DMS153 (cell line): ENCODE results near the gene BRIP1.
"Not testable (repeated sequence)": the region's sequence is repeated elsewhere in the genome, so short reads cannot be mapped to it uniquely, and the experiment has no call there.

Source experiments
- DNase-seq: peaks from one replicate; lab custom pipeline; 2025; lab: John Stamatoyannopoulos, UW

The BRIP1 gene

DNA sequence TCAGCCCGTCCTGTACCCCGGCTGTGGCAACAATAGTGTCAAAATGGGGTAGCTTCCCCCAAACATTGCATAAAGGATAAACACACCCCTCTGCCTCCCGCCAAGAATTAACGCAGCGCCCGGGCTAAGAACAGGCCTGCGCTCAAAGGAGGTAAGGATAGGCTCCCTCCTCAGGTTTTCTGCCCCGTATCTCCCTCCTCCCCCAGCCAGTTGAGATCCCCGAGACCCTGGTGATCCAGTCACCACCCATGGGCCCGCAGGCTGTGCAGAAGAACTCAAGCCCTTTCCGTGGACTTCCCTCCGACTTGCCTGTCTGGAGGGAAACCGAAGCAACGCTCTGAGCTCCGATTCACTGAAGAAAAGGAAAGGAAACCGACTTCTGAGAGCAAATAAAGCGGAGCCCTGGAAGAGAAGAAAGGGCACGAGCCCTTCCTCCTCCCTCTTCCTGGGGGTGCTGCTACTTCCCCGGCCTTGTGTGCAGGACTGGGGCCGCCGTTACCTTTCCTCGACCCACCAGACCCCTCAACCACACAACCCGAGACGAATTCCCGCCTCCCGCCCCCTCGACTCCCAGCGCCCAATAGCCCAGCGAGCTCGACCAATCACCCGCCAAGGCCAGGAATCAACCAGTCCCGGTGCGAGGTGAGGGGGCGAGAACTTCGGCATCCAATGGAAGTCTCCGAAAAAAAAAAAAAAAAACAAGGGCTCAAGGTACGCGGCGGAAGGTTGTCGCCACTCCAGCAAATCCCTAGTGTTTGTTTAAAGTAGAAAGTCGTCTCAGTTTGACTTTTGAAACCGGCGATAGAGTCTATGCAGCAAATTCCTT is at the start of gene BRIP1:
Gene BRIP1, minus strand, starts transcription at position 554 of the 826 bp plus-strand sequence. CDS start 1,989 bp downstream, outside the sequence.
- DNase-seq, result peak; percentile 87

DNA sequence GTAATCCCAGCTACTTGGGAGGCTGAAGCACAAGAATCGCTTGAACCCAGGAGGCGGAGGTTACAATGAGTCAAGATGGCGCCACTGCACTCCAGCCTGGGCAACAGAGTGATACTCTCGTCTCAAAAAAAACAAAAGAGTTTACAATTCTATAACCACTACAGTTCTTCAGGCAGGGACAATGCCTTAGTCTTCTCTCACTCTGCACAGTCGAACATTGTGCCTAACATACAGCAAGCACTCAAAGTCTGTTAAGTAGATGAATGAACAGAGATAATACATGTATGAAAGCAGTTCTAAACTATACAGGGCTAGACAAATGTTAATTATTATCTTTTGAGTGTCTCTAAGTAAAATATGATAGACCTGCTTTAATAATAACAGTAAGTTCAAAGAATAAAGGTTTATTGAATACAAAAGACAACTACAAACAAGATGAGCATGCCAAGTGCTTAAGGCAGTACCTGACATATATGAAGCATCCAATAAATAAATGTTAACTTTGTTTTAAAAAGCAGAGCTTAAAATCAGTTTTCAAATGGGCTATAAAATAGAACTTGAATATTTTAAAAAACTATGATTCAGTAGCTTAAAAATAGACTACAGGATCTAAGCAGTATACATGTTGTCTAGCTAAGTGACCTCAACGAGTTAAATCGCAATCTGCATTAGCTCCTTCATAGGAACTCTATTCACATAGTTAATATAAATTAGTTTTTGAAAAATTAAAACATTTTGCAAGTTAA is 45.1 kb upstream of the BRIP1 start:
- no peak for DNase-seq

DNA sequence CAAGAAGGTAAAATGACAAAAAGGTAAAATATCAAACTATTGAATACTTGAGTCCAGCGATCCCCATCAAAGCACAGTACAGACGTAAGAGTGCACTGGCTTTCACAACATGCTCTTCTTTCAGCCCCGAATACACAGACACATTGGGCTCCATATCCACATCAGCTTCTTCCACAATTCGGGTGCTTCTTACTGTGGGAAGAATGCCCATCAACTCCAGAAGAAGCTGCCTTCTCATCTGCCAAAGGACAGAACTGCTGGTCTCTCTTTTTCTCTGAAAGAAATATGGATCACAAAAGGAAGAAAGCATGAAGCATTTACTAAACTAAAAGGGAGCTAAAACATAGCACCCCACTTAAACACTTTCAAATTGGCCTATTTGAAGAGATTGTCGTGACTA is 44.0 kb upstream of the BRIP1 start:
- DNase-seq, result no peak

DNA sequence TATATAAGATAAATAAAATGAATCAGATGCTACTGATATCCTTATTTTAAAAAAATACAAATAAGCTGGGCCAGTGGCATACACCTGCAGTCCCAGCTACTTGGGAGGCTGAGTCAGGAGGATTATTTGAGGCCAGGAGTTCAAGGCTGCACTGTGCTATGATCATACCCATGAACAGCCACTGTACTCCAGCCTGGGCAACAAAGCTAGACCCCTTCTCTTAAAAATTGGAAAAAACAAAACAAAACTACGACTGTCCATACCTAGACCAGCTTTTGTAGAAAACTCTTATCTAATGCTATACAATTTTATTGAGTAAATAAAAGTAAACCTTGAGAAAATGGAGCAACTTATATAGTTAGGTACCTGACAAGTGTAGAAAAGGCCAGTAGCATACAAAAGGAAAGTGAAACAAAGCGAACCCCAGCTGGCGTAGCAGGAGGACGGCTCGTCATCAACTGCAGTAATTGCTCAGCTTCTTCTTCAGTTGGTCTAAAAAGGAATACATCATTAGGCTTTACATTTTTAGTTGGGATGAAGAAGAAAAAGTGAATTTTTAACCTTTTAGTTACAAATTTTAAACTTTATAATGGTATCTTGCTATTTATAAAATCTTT is 40.9 kb upstream of the BRIP1 start:
- no peak for DNase-seq

DNA sequence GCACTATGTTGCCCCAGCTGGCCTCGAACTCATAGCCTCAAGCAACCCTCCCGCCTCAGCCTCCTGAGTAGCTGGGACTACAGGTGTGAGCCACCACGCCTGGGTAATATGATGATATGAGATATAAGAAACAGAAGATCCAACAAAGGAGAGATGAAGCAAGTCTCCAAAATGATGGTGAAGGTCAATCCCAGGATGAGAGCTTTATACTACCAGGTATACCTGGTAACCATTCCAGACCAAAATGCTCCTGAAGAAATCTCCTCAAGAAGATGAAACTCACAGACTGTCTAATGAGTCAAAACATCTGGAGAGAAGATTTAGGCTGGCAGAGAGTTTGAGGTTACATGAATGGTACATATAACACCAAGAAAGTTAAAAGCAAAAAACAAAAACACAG is 39.9 kb upstream of the BRIP1 start:
- no peak for DNase-seq

DNA sequence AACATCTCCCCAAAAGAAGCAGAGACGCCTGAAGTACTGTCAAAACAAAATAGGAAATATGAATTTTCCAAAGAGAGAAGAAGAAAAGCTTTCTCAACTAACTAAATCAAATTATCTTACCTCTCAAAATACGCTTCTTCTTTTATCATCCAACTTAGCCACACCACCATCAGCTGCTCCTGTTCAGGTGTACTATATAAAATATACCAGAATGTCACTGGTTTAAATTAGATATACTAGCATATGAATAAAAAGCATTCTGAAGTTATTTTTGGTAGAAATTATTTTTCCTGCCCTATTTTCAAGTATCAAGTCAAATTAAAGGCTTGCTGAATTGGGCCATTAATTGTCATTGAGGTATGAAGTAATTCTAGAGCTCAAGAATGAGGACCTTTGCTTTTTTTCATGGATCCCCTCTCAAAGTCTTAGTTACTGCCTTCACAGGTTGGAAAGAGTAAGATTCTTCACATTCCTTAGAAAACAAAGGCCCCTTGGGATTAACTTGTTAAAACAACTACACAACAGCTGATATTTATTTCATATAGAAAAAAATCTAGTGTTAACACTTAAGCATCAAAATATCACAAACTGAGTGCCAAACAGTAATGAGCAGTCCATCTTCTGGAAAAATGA is 34.3 kb upstream of the BRIP1 start:
- DNase-seq, result no peak

DNA sequence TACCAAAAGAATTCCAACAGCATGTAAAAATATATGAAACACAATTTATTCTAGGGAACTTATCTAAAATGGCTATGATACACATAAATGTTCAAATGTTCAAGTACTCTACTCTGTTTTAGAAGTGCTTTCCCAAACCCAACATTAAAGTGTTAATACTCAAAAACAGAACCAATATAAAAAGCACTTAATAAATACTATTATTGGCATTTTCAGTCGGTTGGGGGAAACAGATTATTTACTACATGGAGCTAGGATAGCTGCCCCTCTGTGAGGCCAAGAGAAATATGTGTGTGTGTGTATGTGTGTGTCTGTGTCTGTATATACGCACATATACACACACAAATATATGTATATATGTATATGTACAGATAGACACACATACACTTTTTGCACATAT is 32.1 kb upstream of the BRIP1 start:
- DNase-seq, result no peak

DNA sequence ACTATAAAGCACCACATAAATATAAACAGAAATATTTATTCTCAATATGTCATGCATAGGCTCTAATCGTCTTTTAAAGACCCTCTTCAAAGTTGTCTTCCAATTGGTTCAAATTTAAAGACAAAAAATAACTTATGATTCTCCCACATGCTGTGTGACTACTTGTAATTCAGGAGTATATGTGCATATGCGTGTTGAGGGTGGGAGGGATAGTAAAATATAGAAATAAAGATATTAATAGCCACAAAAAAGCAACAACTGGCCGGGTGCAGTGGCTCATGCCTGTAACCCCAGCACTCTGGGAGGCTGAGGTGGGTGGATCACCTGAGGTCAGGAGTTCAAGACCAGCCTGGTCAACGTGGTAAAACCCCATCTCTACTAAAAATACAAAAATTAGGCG is 31.0 kb upstream of the BRIP1 start:
- DNase-seq, result not testable (repeated sequence)

DNA sequence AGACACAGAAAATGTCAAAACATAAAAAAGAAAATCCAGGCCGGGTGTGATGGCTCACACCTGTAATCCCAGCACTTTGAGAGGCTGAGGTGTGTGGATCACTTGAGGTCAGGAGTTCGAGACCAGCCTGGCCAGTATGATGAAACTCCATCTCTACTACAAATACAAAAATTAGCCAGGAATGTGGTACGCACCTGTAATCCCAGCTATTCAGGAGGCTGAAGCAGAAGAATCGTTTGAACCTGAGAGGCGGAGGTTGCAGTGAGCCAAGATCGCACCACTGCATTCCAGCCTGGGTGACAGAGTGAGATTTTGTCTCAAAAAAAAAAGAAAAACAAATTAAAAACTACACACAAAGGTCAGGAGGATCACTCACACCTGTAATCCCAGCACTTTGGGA is 24.4 kb upstream of the BRIP1 start:
- DNase-seq, result not testable (repeated sequence)

DNA sequence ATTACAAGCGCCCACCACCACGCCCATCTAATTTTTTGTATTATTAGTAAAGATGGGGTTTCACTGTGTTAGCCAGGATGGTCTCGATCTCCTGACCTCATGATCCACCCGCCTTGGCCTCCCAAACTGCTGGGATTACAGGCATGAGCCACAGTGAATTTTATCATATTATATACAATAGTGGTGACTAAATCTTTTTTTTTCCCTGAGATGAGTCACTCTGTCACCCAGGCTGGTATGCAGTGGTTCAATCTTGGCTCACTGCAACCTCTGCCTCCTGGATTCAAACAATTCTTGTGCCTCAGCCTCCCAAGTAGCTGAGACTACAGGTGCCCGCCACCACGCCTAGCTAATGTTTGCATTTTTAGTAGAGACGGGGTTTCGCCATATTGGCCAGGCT is 22.5 kb upstream of the BRIP1 start:
- not testable (repeated sequence) for DNase-seq

DNA sequence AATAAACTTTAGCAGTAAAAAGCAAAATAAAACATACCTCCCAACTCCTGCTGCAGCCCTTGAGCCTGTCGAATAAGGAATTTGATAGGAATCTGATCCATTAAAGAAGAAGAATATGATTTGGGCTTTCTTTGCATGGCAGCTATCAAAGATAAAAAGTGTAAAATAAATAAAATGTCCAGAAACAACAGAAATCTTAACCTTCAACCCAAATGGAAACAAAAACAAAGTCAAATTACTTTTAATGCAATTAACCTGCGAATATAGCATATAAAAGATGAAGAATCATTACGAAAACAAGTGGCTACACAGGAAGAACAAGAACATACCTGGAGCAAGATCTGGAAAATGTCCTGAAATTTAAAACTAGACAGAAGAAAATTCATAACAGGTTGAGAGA is 21.5 kb upstream of the BRIP1 start:
- DNase-seq, result no peak

DNA sequence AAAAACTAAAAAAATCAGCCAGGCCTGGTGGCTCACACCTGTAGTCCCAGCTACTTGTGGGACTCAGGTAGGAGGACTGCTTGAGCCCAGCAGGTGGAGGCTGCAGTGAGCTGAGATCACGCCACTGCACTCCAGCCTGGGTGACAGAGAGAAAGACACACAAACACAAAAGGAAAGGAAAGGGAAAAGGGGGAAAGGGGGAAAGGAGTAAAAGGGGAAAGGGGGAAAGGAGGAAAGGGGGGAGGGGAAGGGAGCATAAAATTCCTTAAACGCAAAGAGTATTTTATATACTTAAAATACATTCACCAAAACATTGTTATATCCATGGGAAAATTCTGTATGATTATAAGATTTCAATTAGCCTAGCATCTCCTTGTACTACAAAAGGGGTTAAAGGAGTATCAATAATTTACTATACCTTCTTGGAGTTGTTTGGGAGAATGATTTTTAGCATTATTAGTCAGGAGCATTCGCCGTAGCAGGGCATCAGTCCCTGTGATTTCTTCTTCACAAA is 17.3 kb upstream of the BRIP1 start:
- no peak for DNase-seq

DNA sequence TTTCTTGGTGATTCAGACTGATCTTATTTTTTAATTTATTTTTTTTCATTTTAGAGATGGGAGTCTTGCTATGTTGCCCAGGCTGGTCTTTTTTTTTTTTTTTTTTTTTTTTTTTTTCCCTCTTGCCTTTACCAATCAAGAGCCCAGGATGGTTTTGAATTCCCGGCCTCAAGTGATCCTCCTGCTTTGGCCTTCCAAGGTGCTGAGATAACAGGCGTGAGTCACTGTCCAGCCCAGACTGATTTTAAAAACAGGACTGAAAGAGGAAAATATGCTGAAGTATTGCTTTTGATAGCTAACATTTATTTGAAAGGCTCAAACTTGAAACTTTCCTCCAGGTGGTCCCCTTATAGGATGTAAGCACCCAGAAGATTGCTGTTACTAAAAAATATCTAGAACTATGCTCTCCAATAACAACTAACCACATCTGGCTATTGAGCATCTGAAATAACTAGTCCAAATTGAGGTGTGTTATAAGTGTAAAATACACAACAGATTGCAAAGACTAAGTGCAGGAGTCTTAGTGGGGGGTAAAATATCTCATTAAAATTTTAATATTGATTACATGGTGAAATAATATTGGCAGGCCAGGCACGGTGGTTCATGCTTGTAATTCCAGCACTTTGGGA is 15.8 kb upstream of the BRIP1 start:
- no peak for DNase-seq

DNA sequence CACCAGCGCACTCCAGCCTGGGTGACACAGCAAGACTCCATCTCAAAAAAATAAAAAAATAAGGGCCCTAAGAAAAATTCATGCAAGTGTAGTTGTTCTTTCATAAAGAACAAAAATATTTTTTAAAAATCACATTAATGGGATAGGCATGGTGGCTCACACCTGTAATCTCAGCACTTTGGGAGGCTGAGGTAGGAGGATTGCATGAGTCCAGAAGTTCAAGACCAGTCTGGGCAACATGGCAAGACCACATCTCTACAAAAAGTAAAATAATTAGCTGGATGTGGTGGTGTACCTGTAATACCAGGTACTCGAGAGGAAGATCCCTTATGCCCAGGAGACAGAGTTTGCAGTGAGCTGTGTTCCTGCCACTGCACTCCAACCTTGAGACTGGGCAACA is 15.2 kb upstream of the BRIP1 start:
- DNase-seq, result no peak

DNA sequence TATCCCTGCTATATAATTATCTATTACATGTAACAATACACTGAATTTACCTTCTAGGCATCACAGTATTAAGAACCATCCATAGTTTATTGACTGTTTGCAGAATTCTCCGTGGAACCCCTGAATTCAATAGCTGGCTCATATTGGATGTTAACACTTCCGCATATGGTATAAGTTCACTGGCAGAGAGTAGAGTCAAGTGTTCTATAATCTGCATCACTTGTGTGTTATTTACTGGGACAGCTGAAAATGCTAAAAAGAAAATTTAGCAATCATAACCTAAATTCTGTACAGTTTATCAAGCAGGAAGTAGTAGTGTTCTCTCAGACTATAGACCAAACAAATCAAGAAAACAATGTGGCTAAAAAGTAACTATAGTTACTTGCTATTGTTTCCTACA is 14.5 kb upstream of the BRIP1 start:
- no peak for DNase-seq

DNA sequence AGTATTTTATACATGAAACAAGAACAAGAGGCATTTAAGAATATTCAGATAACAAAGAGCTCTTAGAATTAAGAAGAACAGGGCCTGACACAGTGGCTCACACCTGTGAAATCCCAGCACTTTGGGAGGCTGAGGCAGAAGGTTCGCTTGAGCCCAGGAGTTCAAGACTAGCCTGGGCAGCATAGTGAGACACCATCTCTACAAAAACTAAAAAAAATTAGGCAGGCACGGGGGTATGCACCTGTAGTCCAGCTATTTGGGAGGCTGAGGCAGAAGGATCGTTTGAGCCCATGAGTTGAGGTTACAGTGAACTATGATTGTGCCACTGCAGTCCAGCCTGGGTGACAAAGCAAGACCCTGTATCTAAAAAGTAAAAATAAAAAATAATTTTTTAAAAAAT is 12.5 kb upstream of the BRIP1 start:
- no peak for DNase-seq

DNA sequence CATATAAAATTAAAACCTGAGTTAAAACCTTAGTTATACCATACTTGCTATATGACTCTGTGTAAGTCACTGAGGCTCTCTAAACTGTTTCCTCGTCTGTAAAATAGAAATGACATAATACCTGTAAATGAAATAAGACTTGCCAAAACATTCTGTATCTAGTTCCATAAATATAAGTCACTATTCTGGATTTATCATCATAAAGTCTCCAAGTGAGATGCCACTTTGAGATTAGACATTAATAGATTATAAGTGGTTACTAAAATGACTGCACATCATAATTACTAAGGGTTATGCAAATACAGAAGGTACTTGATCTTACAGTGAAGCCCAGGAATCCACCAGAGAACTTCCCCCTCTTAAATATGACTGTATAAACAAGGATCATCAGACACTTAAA is 12.0 kb upstream of the BRIP1 start:
- no peak for DNase-seq

DNA sequence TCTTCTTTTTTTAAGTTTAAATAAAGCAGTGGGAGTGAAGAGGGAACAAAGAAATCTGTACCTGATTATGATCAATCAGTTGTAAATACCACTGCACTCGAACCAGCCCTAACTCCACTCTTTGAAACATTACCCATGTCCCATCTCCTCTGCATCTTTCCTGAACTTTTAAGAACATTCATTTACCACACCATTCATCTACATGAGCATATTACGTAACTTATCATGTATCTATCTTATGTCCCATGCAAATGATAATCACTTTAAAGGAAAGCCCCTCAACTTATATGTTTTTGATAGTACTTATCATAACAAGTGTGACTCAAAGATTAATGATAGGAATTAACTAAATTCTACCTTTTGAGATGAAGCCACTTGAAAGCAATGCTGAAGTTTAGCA is 10.7 kb upstream of the BRIP1 start:
- DNase-seq, result no peak

DNA sequence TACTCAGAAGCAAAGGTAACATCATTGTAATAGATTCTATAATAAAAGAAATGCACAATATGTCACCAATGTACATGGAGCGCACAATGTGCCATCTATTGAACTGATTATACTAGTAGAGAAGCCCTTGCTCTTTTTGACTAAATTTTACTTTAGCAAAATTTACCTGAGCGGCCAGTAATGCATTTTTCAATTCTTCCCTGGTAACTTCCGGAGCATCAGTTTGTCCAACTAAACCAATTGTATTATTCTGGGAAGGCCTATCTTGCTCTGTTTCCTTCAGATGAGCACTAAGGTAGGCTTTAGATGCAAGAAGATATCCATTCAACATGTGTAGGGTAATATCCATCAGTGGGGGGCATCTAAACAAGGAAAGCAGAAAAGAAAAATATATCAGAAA is 8.8 kb upstream of the BRIP1 start:
- no peak for DNase-seq

DNA sequence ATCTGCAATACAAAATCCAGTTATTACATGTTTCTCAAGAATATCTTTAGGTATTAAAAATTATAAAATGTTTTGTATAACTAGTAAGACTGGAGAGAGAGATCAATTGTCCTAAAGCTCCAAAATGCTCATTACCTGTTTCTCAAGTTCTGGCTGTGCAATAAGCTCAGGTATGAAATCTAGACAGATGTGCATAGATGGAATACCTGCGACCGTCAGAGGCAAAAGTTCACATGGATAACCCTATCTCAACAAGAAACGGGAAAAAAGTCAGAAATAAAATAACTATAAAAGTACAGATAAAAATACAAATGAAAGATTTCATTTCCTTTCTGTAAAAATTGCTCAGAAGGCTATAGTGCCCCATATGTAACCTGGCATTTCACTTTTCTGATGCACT is 5.8 kb upstream of the BRIP1 start:
- no peak for DNase-seq

DNA sequence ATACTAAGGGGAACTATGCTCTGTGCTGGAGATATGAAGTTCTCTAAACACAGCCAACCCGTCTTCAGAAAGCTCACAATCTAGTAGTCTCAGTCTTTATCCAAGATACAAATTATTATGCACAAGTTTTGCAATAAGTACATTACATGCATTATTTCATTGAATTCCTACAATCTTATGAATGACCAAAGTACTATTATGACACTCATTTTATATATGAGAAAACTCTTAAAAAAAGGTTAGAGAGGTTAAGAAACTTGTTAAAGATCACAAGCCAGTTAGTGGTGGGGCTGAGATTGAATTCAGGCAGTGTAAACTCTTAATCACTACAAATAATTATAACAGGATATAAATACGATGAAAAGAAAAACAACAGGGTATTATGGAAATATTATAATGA is 4.7 kb upstream of the BRIP1 start:
- DNase-seq, result no peak

DNA sequence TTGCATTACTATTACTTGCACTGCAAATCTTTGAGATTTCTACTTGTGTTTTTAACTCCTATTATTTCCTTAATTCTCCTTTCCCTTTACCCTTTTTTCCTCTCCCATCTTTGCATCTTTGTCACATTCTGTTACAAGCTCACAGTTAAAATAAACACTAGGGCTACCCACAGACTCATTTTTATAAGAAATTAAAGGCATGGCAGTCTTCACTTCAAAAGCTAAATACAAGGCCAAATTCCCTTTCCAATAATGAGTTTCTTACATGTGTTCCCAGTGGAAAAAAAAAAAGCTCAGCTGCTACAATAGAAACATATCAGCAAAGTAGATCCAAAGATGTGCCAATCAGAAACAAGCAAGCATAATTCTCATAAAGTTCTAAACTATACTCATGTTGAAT is 3.7 kb upstream of the BRIP1 start:
- no peak for DNase-seq
